Activated CD8-positive, alpha-beta memory T cell treated with anti-CD3 and anti-CD28 coated beads for 36 hours (primary cell): Measurements from ENCODE around the gene CLEC2L. TPM values are rescaled to one million over a fixed set of nuclear protein-coding genes. Genes with fewer than 3 reads are reported as not detected.
"Not testable (repeated sequence)": the region's sequence is repeated elsewhere in the genome, so short reads cannot be mapped to it uniquely, and the experiment has no call there.

Source experiments
- CTCF ChIA-PET: fragments of 350-600 bp; sonication (Branson Sonifier 250); formaldehyde crosslinking; loops from one replicate; lab custom pipeline; 2021; ENCODE audit warnings: antibody characterized with exemption; lab: Charles Lee
- POLR2A ChIA-PET: fragments of 350-600 bp; sonication (Branson Sonifier 250); formaldehyde crosslinking; loops from one replicate; lab custom pipeline; 2021; ENCODE audit warnings: antibody characterized with exemption; lab: Charles Lee
- total RNA-seq, 2 experiments: library from RNA; stranded (reverse); gene quantifications; one replicate each; pipeline ENCODE4 v1.2.3, GENCODE V29; 2021

Gene CLEC2L
- total RNA-seq, 2 experiments from 2014 or later = not detected

DNA sequence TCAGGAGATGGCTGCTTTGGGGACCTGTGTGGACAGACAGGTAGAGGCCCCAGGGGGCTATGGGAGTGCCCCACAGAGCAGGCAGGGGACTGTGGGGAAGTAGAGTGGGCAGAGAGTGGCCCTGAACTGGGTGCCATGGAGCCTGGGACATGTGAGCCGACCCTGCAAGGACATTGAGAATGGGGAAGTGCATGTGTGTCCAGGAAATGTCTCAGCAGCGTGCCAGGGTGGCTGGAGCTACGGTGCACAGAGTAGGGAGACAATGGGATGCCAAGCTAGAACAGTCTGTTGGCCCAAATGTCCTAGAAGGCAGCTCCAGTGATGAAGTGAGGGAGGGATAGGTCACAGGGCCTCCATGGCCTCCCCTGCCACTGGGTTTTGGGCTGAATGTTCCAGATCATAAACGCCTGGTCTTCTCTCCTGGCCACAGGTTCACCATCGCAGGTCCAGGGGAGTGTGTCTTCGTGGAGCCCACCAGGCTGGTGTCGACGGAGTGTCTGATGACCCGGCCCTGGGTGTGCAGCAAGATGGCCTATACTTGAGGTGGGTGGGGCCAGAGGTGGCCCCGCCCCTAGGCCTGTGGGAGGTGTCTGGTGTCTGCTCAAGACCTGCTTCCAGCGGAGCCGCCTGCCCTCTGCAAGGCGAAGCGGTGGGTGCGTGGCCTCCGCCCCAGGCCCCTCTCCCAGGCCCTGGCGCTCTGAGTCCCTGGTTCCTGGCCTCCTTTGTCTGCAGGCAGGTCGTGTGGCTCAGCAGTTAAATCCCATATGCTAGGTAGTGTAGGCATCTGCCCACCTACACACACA, 20.5 kb downstream of the CLEC2L start:
- ChIA-PET CTCF (no interaction called here), POLR2A (interaction anchor here (0.6 kb wide), 1 partner anchor 10 kb away, joined by 7 read pairs; no protein-coding TSS in a partner anchor)

DNA sequence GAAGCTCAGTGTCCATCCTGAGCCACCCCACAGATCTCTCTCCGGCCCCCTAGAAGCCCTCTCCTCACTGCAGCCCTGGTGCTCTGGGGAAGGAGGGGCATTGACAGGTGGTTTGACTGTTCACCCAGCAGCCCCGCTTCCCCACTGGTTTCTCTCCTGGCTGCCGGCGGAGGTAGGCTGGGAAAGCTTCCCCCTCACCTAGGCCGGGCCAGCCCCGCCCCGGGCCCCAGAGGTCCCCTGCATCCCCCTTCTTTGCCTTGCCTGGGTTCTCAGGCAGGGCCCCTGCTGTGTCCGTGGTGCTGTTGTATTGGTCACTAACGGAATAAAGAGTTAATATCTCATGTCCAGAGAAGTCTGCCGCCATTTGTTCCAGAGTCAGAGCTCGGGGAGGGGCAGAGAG, 21.2 kb downstream of the CLEC2L start:
- ChIA-PET POLR2A (interaction anchor here (0.6 kb wide), 1 partner anchor 11 kb away, joined by 7 read pairs; no protein-coding TSS in a partner anchor), CTCF (no interaction called here)

- POLR2A ChIA-PET = no interaction called here
- CTCF ChIA-PET = interaction anchor here (0.6 kb wide), 1 partner anchor 710 kb away, joined by 4 read pairs; no protein-coding TSS in a partner anchor
Measured at GRCh38 chr7:139548302-139549028, 25.0 kb downstream of the CLEC2L start.

- CTCF ChIA-PET = interaction anchor here (1.4 kb wide), 1 partner anchor 48 kb away, joined by 3 read pairs; no protein-coding TSS in a partner anchor
Measured at GRCh38 chr7:139553991-139554700, 30.7 kb downstream of the CLEC2L start.

GRCh38 chr7:139557857-139558581, 34.5 kb downstream of the CLEC2L start:
- CTCF ChIA-PET = no interaction called here
- POLR2A ChIA-PET = no interaction called here

More at GRCh38 chr7:139553991-139554700, 30.7 kb downstream of the CLEC2L start:
- POLR2A ChIA-PET = not testable (repeated sequence)

DNA sequence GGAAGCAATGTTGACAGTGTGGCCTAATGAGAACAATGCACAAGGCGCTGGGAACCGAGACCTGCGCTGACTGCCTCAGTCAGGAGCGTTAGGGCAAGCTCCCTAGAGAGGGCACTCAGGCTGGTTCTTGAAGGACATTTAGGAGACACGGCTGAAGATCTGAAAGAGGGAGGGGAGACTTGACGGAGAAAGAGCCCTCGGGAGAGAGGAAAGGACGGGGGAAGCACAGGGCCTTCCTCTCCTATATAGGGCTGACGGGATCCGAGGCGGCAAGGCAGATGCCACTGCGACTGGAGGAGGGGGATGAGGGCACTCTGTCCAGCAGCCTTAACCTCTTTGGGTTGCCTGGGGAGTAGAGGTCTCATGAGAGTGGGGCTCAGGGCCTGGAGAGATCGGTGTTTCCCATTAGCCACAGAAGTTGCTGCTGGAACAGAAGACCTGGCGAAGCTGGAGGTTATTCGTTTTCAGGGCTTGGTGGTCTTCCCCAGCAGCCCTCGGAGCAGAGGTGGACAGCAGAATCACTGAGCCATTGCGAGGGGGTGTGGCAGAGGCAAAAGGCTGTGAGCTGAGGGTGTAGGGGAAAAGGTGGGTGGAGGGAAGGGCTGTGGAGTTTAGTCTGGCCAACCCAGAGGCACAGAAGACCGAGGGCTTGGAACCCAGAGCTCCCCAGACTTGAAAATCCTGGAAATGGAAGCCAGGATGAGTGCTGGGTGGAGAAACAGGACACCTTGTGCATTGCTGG, 36.0 kb downstream of the CLEC2L start:
- ChIA-PET CTCF (no interaction called here), POLR2A (no interaction called here)

DNA sequence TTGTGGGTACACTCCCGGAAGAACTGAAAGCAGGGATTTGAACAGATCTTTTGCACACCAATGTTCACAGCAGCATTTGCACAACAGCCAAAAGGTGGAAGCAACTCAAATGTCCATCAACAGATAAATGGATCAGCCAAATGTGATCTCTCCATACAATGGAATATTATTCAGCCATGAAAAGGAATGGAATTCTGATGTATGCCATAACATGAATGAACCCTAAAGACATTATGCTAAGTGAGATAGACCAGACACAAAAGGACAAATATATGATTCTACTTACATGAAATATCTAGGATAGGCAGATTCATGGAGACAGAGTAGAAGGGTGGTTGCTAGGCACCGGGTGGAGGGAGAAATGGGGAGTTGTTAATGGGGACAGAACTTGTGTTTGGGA, 36.7 kb downstream of the CLEC2L start:
- POLR2A ChIA-PET = no interaction called here
- CTCF ChIA-PET = no interaction called here

GRCh38 chr7:139560678-139561077, 37.2 kb downstream of the CLEC2L start:
- ChIA-PET CTCF (no interaction called here), POLR2A (no interaction called here)

DNA sequence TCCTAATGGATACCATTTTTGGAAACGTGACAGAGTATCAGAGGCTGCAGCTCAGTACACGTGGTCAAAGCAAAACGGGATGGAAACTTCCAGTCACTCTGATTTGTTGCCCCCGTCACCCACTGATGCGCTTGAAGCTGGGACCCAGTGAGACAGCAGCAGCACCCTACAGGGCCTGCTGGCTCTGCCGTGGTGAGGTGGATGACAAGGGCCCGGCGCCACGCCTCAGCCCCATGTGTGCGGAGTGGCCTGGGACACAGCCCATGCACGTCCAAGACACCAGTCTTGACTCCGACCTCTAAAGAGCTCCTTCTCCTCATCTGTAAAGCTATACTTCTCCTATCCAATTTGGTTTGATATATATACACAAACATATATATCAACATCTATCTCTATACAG, 39.0 kb downstream of the CLEC2L start:
- POLR2A ChIA-PET = no interaction called here

GRCh38 chr7:139562961-139563565, 39.6 kb downstream of the CLEC2L start:
- CTCF ChIA-PET = no interaction called here
- POLR2A ChIA-PET = no interaction called here

More for the DNA sequence above, 39.0 kb downstream of the CLEC2L start:
- CTCF ChIA-PET = no interaction called here

- CTCF ChIA-PET = no interaction called here
- POLR2A ChIA-PET = no interaction called here
Measured at GRCh38 chr7:139563856-139564255, 40.4 kb downstream of the CLEC2L start.

DNA sequence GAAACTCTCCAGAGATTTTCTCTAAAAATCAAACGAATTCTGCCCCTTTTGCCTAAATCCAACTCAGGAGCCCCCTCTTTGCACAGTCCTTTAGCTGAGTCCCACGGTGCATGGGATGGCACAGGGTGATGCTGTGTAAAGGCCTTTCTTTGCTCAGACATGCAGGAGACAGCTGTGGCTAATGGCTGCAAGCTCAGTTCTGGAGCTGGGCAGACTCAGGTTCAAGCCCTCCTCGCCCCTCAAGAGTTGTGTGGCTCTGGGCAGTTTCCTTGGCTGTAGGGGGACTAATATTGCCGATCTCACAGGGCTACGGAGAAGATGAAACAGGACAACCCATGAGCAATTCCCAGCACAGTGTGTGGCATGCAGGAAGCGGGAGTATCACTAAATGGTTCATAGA, 42.6 kb downstream of the CLEC2L start:
- POLR2A ChIA-PET = no interaction called here
- CTCF ChIA-PET = interaction anchor here (0.6 kb wide), 1 partner anchor 1728 kb away, joined by 3 read pairs; no protein-coding TSS in a partner anchor

- ChIA-PET POLR2A (no interaction called here), CTCF (no interaction called here)
Measured at GRCh38 chr7:139566736-139567646, 43.5 kb downstream of the CLEC2L start.

DNA sequence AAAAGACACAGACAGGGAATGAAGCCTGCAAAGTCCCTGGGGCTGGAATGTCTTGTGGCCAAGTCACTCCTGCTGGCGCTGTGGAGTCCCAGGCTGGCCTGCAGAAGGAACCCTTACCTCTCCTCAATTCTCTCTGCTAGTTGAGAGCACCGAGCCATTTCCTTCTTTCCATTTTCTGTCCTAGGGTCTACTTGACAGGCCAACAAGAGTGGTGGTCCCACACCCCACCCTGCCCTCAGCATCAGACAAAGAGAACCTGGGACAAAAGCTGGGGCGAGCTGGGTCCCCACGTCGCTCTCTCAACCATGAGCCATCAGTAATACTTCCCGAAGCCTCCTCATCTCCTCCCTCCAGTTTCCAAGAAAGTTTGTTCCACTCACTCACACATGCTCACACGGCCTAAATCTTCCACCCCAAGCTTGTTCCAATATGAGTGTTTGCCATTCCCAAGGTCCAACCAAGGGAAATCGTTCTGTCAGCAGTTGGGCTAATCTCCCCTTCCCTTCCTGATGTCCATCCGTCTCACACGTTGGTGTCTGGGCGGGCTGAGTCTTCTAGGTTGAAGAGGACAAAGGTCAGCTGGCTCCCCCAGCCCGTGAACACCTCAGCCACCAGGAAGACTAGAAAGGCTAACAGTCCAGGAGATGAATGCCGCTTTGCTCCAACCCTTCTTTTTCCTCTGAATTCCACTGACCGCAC, 44.3 kb downstream of the CLEC2L start:
- ChIA-PET CTCF (no interaction called here), POLR2A (no interaction called here)

GRCh38 chr7:139568346-139568675, 44.8 kb downstream of the CLEC2L start:
- CTCF ChIA-PET = no interaction called here
- POLR2A ChIA-PET = no interaction called here

DNA sequence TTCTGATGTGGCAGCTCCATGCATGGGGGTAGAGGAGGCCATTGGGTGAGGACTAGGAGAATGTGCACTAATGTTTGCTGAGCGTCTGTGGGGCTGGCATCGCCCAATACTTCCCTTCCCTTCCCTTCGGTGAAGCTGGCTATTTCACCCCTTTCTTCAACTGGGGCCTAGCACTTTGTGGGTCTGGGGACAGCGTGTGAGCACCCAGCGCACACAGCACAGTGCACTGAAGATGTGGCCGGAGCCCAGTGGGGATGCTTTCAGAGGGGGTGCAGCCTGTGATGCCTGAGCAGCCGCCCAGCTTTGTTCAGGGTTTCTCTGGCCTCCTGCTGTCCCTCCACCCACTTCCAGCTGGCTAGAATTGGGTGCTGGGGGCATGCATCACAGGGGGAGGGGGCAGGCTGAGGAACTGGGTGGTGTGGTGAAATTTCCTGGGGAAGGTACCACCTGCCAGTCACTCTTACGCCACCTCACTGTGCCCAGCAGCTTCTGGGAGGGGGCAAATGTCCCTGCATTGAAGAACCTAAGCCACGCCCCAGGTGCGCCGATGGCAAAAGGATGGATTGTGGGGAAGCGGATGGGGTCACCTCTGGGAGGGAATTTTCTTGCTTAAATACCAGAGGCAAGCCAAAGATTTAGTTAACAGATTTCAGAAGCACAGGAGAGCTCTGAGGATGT, 45.5 kb downstream of the CLEC2L start:
- ChIA-PET CTCF (no interaction called here), POLR2A (no interaction called here)
